ENCODE results near the gene LDLRAD2. TPM values are rescaled to one million over a fixed set of nuclear protein-coding genes. Genes with fewer than 3 reads are reported as not detected.

LDLRAD2 gene
- 0.23 TPM for total RNA-seq

DNA sequence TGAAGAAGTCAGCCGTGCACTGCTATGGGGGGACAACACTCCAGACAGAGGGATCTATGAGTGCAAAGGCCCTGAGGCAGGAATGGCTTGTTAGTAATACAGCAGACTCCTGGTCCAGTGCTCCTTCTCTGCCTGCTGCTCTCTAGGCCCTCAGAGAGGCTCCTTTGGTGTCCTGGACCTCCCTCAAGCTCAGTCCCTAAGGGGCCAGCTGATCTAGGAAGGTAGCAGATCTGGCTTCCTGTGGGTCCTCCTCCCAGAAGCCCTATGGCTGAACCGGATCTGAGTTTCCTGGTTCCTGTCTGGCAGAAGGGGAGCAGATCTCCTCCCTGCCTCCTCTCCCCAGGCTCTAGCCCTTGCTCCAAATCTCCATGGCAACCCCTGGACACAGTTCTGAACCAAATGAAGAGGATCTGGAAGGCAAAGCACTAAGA lies at the start of gene LDLRAD2:
TSS of gene LDLRAD2 (plus strand) at position 391 of the 431 bp plus-strand sequence. CDS start 187 bp downstream, outside the sequence.

GRCh38 chr1:21782868-21783678 lies 29.0 kb upstream of the LDLRAD2 start, which contains the start of gene USP48:
TSS of gene USP48 (minus strand) at chr1:21783149. CDS start at chr1:21782957, 192 bp downstream.

Other genes starting within 250 kb of the LDLRAD2 start
- gene RAP1GAP, start 142.9 kb upstream of the LDLRAD2 start, total RNA-seq, result 47.1 TPM
- gene USP48, start 29.1 kb upstream of the LDLRAD2 start, total RNA-seq, result 66.7 TPM
- gene HSPG2, start 125.0 kb downstream of the LDLRAD2 start, total RNA-seq, result 6.0 TPM
- not detected for gene CELA3B, start 164.8 kb downstream of the LDLRAD2 start, total RNA-seq
- gene CELA3A, start 189.4 kb downstream of the LDLRAD2 start, total RNA-seq, result not detected
- 577 TPM for gene CDC42, start 240.4 kb downstream of the LDLRAD2 start, total RNA-seq

All from diencephalon (tissue), 1 donor.